ENCODE data around the gene LAMB3.

The LAMB3 gene

GRCh38 chr1:209618291-209618690 is 33.9 kb downstream of the LAMB3 start:
- no peak overlapping the region for H3K4me3 ChIP-seq (ENCODE audit: control insufficient read depth in 1 of 7, extremely low read depth in 1 of 7, insufficient read depth in 4 of 7, low read depth in 2 of 7, low read length in 6 of 7)
- H3K27ac ChIP-seq (ENCODE audit: insufficient read depth in 1 of 2, low read depth in 1 of 2, low read length in 2 of 2, poor library complexity in 1 of 2, severe bottlenecking in 2 of 2), result no peak overlapping the region
- POLR2A ChIA-PET, result no interaction called here
- no peaks in the 10 kb centered on the region for H3K36me3 ChIP-seq (ENCODE audit: control insufficient read depth in 4 of 4, insufficient read depth in 4 of 4, low read length in 3 of 4)
- no peaks in the 10 kb centered on the region for H3K27me3 ChIP-seq (replicated peaks in 2 of 5; ENCODE audit: control insufficient read depth in 4 of 5, insufficient read depth in 5 of 5, low read length in 4 of 5)
- WGBS (ENCODE audit: insufficient coverage), result 94% methylated on average over 11 of the region's 11 CpGs
- H3K4me1 ChIP-seq (ENCODE audit: control extremely low read depth in 1 of 4, control insufficient read depth in 4 of 4, insufficient read depth in 4 of 4, low read length in 3 of 4), result peaks cover 0 to 16% (median 5%) of the 10 kb centered on the region in 4 experiments
- CTCF ChIA-PET, result interaction anchor here (0.9 to 1.7 kb wide), 4 partner anchors 9 to 73 kb away, joined by 3 to 4 read pairs (median 4); no protein-coding TSS in a partner anchor
- no peak for DNase-seq
- H3K9me3 ChIP-seq (ENCODE audit: control extremely low read depth in 1 of 5, control insufficient read depth in 4 of 5, insufficient read depth in 2 of 5, low read depth in 1 of 5, low read length in 4 of 5), result no peaks in the 10 kb centered on the region

DNA sequence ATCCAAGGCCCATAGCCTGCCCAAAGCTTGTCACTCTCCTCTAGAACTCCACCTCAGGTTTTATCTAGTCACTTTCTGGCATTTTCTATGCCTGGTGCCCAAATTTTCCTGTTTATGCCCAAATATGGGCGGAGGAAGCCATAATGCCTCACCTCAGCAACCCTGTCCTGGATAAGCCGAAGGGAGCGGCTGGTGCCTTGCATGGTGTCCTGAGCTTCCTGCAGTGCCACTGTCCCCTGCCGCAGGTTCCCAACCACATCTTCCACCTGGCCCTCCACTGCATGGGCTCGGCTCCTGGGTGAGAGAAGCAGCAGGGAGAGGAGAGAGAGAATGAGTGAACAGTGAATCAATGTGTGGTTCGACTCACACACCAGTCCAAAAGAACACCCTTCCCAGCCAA is 34.5 kb downstream of the LAMB3 start:
- POLR2A ChIA-PET, result no interaction called here
- Histone ChIP-seq H3K4me1 (ENCODE audit: control extremely low read depth in 1 of 4, control insufficient read depth in 4 of 4, insufficient read depth in 4 of 4, low read length in 3 of 4) (peaks cover 0 to 16% (median 5%) of the 10 kb centered on the region in 4 experiments), H3K36me3 (ENCODE audit: control insufficient read depth in 4 of 4, insufficient read depth in 4 of 4, low read length in 3 of 4) (no peaks in the 10 kb centered on the region), H3K9me3 (ENCODE audit: control extremely low read depth in 1 of 5, control insufficient read depth in 4 of 5, insufficient read depth in 2 of 5, low read depth in 1 of 5, low read length in 4 of 5) (no peaks in the 10 kb centered on the region), H3K27me3 (replicated peaks in 2 of 5; ENCODE audit: control insufficient read depth in 4 of 5, insufficient read depth in 5 of 5, low read length in 4 of 5) (peaks cover 0 to 2% (median 0%) of the 10 kb centered on the region in 5 experiments), H3K27ac (ENCODE audit: insufficient read depth in 1 of 2, low read depth in 1 of 2, low read length in 2 of 2, poor library complexity in 1 of 2, severe bottlenecking in 2 of 2) (no peak overlapping the region), H3K4me3 (ENCODE audit: control insufficient read depth in 1 of 7, extremely low read depth in 1 of 7, insufficient read depth in 4 of 7, low read depth in 2 of 7, low read length in 6 of 7) (no peak overlapping the region)
- no peak for DNase-seq
- CTCF ChIA-PET, result interaction anchor here (0.7 to 1.4 kb wide), 3 partner anchors 9 to 18 kb away, joined by 3 to 5 read pairs (median 3); no protein-coding TSS in a partner anchor
- WGBS (ENCODE audit: insufficient coverage), result 100% methylated on average over 4 of the region's 6 CpGs

- POLR2A ChIA-PET, result no interaction called here
- Histone ChIP-seq H3K4me1 (ENCODE audit: control extremely low read depth in 1 of 4, control insufficient read depth in 4 of 4, insufficient read depth in 4 of 4, low read length in 3 of 4) (peaks cover 0 to 16% (median 5%) of the 10 kb centered on the region in 4 experiments), H3K36me3 (ENCODE audit: control insufficient read depth in 4 of 4, insufficient read depth in 4 of 4, low read length in 3 of 4) (no peaks in the 10 kb centered on the region), H3K9me3 (ENCODE audit: control extremely low read depth in 1 of 5, control insufficient read depth in 4 of 5, insufficient read depth in 2 of 5, low read depth in 1 of 5, low read length in 4 of 5) (no peaks in the 10 kb centered on the region), H3K4me3 (ENCODE audit: control insufficient read depth in 1 of 7, extremely low read depth in 1 of 7, insufficient read depth in 4 of 7, low read depth in 2 of 7, low read length in 6 of 7) (no peak overlapping the region), H3K27ac (ENCODE audit: insufficient read depth in 1 of 2, low read depth in 1 of 2, low read length in 2 of 2, poor library complexity in 1 of 2, severe bottlenecking in 2 of 2) (no peak overlapping the region), H3K27me3 (replicated peaks in 2 of 5; ENCODE audit: control insufficient read depth in 4 of 5, insufficient read depth in 5 of 5, low read length in 4 of 5) (peaks cover 0 to 2% (median 0%) of the 10 kb centered on the region in 5 experiments)
- CTCF ChIA-PET, result interaction anchor here (0.7 to 1.4 kb wide), 4 partner anchors 8 to 24 kb away, joined by 3 to 5 read pairs (median 3); no protein-coding TSS in a partner anchor
- WGBS (ENCODE audit: insufficient coverage), result 98% methylated on average over 7 of the region's 10 CpGs
- DNase-seq, result no peak
These were observed 35.1 kb downstream of the LAMB3 start for GRCh38 chr1:209617047-209617673.

- Histone ChIP-seq H3K36me3 (ENCODE audit: control insufficient read depth in 4 of 4, insufficient read depth in 4 of 4, low read length in 3 of 4) (no peaks in the 10 kb centered on the region), H3K27me3 (replicated peaks in 2 of 5; ENCODE audit: control insufficient read depth in 4 of 5, insufficient read depth in 5 of 5, low read length in 4 of 5) (peaks cover 0 to 2% (median 0%) of the 10 kb centered on the region in 5 experiments), H3K4me3 (ENCODE audit: control insufficient read depth in 1 of 7, extremely low read depth in 1 of 7, insufficient read depth in 4 of 7, low read depth in 2 of 7, low read length in 6 of 7) (no peak overlapping the region), H3K27ac (ENCODE audit: insufficient read depth in 1 of 2, low read depth in 1 of 2, low read length in 2 of 2, poor library complexity in 1 of 2, severe bottlenecking in 2 of 2) (no peak overlapping the region), H3K9me3 (ENCODE audit: control extremely low read depth in 1 of 5, control insufficient read depth in 4 of 5, insufficient read depth in 2 of 5, low read depth in 1 of 5, low read length in 4 of 5) (no peaks in the 10 kb centered on the region), H3K4me1 (ENCODE audit: control extremely low read depth in 1 of 4, control insufficient read depth in 4 of 4, insufficient read depth in 4 of 4, low read length in 3 of 4) (peaks cover 0 to 15% (median 5%) of the 10 kb centered on the region in 4 experiments)
- ChIA-PET POLR2A (no interaction called here), CTCF (interaction anchor here (0.8 to 1.7 kb wide), 5 partner anchors 11 to 40 kb away, joined by 3 to 5 read pairs (median 4); no protein-coding TSS in a partner anchor)
- DNase-seq, result no peak
- WGBS (ENCODE audit: insufficient coverage), result 100% methylated on average over 5 of the region's 5 CpGs
These were observed 35.7 kb downstream of the LAMB3 start for GRCh38 chr1:209616366-209617046.

GRCh38 chr1:209614906-209615305 is 37.3 kb downstream of the LAMB3 start:
- H3K27me3 ChIP-seq (replicated peaks in 2 of 5; ENCODE audit: control insufficient read depth in 4 of 5, insufficient read depth in 5 of 5, low read length in 4 of 5), result peaks cover 0 to 2% (median 0%) of the 10 kb centered on the region in 5 experiments
- H3K27ac ChIP-seq (ENCODE audit: insufficient read depth in 1 of 2, low read depth in 1 of 2, low read length in 2 of 2, poor library complexity in 1 of 2, severe bottlenecking in 2 of 2), result no peak overlapping the region
- H3K9me3 ChIP-seq (ENCODE audit: control extremely low read depth in 1 of 5, control insufficient read depth in 4 of 5, insufficient read depth in 2 of 5, low read depth in 1 of 5, low read length in 4 of 5), result no peaks in the 10 kb centered on the region
- no peak for DNase-seq
- H3K4me3 ChIP-seq (ENCODE audit: control insufficient read depth in 1 of 7, extremely low read depth in 1 of 7, insufficient read depth in 4 of 7, low read depth in 2 of 7, low read length in 6 of 7), result no peak overlapping the region
- ChIA-PET CTCF (interaction anchor here (1.2 to 1.7 kb wide), 2 partner anchors 12 to 16 kb away, joined by 3 to 5 read pairs; no protein-coding TSS in a partner anchor), POLR2A (interaction anchor here (0.6 kb wide), 1 partner anchor 10 kb away, joined by 3 read pairs; no protein-coding TSS in a partner anchor)
- H3K36me3 ChIP-seq (ENCODE audit: control insufficient read depth in 4 of 4, insufficient read depth in 4 of 4, low read length in 3 of 4), result no peaks in the 10 kb centered on the region
- 96% methylated on average over 5 of the region's 5 CpGs for WGBS (ENCODE audit: insufficient coverage)
- H3K4me1 ChIP-seq (ENCODE audit: control extremely low read depth in 1 of 4, control insufficient read depth in 4 of 4, insufficient read depth in 4 of 4, low read length in 3 of 4), result peaks cover 0 to 11% (median 5%) of the 10 kb centered on the region in 4 experiments

DNA sequence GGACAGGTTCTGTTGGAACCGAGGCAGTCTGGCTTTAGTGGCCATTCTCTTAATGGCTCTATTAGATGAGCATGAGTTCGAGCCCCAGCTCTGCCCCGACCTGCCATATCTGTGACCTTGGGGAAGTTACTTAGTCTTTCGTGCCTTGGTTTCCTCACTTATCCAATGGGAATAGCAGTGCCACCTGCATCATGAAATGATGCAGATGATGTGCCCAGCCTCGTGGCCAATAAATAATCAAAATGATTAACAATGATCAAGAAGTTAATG is 38.1 kb downstream of the LAMB3 start:
- no peaks in the 10 kb centered on the region for H3K36me3 ChIP-seq (ENCODE audit: control insufficient read depth in 4 of 4, insufficient read depth in 4 of 4, low read length in 3 of 4)
- ChIA-PET CTCF (interaction anchor here (1.2 to 1.6 kb wide), 3 partner anchors 9 to 29 kb away, joined by 3 to 4 read pairs (median 3); no protein-coding TSS in a partner anchor), POLR2A (no interaction called here)
- DNase-seq, result no peak
- H3K4me3 ChIP-seq (ENCODE audit: control insufficient read depth in 1 of 7, extremely low read depth in 1 of 7, insufficient read depth in 4 of 7, low read depth in 2 of 7, low read length in 6 of 7), result no peak overlapping the region
- no peaks in the 10 kb centered on the region for H3K9me3 ChIP-seq (ENCODE audit: control extremely low read depth in 1 of 5, control insufficient read depth in 4 of 5, insufficient read depth in 2 of 5, low read depth in 1 of 5, low read length in 4 of 5)
- H3K4me1 ChIP-seq (ENCODE audit: control extremely low read depth in 1 of 4, control insufficient read depth in 4 of 4, insufficient read depth in 4 of 4, low read length in 3 of 4), result peaks cover 0 to 9% (median 4%) of the 10 kb centered on the region in 4 experiments
- WGBS (ENCODE audit: insufficient coverage), result 100% methylated on average over 3 of the region's 5 CpGs
- no peak overlapping the region for H3K27ac ChIP-seq (ENCODE audit: insufficient read depth in 1 of 2, low read depth in 1 of 2, low read length in 2 of 2, poor library complexity in 1 of 2, severe bottlenecking in 2 of 2)
- peaks cover 0 to 5% (median 0%) of the 10 kb centered on the region in 5 experiments for H3K27me3 ChIP-seq (replicated peaks in 2 of 5; ENCODE audit: control insufficient read depth in 4 of 5, insufficient read depth in 5 of 5, low read length in 4 of 5)
